Fibroblast of villous mesenchyme (primary cell): ENCODE measurements around the gene UBE2D4. TPM values are rescaled to one million over a fixed set of nuclear protein-coding genes. Genes with fewer than 3 reads are reported as not detected.
A peak's percentile ranks its signal among the peaks of the same experiment; 100 is the strongest.
"Not testable (repeated sequence)": the region's sequence is repeated elsewhere in the genome, so short reads cannot be mapped to it uniquely, and the experiment has no call there.

Source experiments
- DNase-seq: peaks from one replicate; pipeline ENCODE4 v3.0.0-alpha.2; 2010; ENCODE audit warnings: low read depth
- H3K4me3 ChIP-seq: 2 replicates; pipeline ENCODE4 v1.5.1; 2011; ENCODE audit warnings: low read depth, mild to moderate bottlenecking, low read length
- total RNA-seq: library from RNA; depleted of rRNA; stranded (reverse); fragments of >200 nt; gene quantifications from 2 replicates; pipeline ENCODE4 v1.2.3, GENCODE V29; 2012
- TF ChIP-seq, protein P1 (sequence below): IDR thresholded peaks from 2 replicates; pipeline ENCODE4 v1.5.1; 2012; ENCODE audit warnings: low read depth, mild to moderate bottlenecking, low read length; ENCODE audit not compliant: insufficient read depth

The UBE2D4 gene
- total RNA-seq, 1 donor: 11.7 TPM

- H3K4me3 ChIP-seq: no peak overlapping the region
- TF ChIP-seq, protein P1, sequence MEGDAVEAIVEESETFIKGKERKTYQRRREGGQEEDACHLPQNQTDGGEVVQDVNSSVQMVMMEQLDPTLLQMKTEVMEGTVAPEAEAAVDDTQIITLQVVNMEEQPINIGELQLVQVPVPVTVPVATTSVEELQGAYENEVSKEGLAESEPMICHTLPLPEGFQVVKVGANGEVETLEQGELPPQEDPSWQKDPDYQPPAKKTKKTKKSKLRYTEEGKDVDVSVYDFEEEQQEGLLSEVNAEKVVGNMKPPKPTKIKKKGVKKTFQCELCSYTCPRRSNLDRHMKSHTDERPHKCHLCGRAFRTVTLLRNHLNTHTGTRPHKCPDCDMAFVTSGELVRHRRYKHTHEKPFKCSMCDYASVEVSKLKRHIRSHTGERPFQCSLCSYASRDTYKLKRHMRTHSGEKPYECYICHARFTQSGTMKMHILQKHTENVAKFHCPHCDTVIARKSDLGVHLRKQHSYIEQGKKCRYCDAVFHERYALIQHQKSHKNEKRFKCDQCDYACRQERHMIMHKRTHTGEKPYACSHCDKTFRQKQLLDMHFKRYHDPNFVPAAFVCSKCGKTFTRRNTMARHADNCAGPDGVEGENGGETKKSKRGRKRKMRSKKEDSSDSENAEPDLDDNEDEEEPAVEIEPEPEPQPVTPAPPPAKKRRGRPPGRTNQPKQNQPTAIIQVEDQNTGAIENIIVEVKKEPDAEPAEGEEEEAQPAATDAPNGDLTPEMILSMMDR: no peak
- DNase-seq: no peak
Observed at GRCh38 chr7:43944286-43944685, 18.1 kb downstream of the UBE2D4 start.

- no peak for DNase-seq
- TF ChIP-seq, protein P1: no peak
- no peak overlapping the region for H3K4me3 ChIP-seq
Observed at GRCh38 chr7:43952028-43952427, 25.8 kb downstream of the UBE2D4 start.

DNA sequence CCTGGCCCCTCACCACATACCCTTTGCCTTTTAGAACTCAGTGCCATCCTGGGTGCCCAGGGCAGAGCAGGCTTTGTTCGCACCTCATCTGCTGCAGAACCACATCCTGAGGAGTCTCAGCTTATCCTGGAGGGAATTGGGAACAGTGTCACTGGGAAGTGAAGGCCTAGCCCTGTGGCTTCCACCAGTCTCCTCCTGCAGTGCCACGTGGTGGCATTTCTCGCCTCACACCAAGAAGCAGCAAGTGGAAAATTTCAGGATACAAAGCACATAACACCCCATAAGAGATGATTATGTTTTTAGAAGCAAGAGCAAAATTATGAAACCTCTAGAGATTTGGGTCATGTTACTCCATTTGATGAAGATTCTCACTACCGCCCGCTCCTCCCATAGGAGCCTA, 26.8 kb downstream of the UBE2D4 start:
- DNase-seq: no peak
- TF ChIP-seq, protein P1: no peak

GRCh38 chr7:43954524-43955228, 28.4 kb downstream of the UBE2D4 start:
- H3K4me3 ChIP-seq: no peak overlapping the region
- peak; percentile 63 for DNase-seq
- TF ChIP-seq, protein P1: peak; percentile 65

More for the DNA sequence above, 26.8 kb downstream of the UBE2D4 start:
- no peak overlapping the region for H3K4me3 ChIP-seq

DNA sequence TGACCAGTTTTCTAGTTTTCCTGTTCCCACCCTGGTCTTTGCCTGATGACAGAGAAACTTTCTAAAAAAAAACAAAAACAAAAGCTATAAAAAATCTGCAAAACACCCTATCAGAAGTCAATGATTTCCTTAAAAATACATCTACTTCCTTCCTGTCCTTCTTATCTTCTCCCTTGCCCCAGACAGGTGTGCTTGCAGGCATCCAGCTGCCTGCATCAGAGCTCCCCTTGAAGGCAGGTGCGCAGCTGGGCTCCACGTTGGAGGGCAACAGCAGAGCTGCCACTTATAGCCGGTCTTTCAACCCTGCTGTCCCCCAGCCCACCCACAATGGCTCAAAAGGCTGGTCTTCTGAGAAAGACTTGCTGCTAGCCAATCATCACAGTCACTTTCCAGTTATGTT, 29.8 kb downstream of the UBE2D4 start:
- no peak for DNase-seq
- no peak overlapping the region for H3K4me3 ChIP-seq
- TF ChIP-seq, protein P1: no peak

- TF ChIP-seq, protein P1: no peak
- DNase-seq: no peak
- H3K4me3 ChIP-seq: no peak overlapping the region
Observed at GRCh38 chr7:43960933-43961332, 34.7 kb downstream of the UBE2D4 start.

GRCh38 chr7:43966392-43966791, 40.2 kb downstream of the UBE2D4 start:
- DNase-seq, H3K4me3 ChIP-seq: not testable (repeated sequence)

DNA sequence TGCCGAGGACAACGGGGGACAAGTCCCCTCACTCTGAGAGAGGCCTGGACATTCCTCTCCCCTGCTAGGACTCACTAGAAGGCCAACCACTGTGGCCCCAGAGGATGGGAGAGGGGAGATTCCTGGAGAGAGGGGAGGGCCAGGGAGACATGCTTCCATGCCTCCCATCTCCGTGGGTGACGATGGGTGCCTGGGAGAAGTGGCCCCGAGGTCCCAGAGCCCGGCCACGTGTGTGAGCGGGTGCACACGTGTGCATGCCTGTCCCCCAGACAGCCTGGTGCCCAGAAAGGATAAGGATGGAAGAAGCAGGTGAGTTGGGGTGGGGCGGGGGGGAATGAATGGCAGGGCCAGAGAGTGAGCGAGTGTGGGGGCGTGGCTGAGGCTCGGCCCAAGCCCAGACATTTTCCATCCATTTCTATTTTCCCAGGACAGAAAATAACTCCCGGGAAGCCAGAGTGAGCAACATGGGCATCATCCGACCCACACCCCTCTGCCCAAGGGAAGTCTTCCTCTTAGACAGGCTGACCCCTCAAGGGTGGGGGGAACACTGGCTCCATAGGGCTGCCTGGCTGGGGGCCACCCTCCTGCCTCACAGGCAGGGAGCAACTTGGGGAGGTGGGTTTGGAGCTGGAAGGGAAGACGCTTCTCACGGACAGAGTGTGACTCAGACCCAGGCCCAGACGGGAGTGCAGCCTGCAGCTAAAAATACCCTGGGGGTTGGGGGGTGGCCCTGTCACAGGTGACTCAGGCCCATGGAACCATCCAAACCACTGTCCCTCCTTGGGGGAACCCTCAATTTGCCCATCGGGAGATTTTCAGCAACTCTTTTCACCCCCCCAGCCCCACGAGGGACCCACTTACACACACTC, 42.2 kb downstream of the UBE2D4 start:
- H3K4me3 ChIP-seq, DNase-seq: not testable (repeated sequence)

DNA sequence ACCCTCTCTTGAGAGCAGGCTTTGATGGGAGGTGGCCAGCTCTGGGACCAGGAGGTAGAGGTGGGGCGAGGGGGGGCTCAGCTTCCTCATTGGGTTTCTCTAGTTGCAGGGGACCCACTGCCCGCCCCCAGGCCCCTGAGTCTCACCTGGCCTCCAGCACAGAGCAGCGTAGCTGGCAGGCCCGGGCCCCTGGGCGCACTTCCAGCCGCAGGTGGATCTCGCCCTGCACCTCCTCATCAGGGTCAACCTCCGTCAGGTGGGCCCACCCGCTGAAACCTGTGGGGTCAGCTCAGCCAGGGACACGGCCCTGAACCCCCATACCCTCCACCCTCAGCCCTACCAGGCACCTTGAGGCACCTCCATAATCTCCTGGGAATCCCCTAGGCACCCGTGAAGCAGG, 43.4 kb downstream of the UBE2D4 start:
- DNase-seq, H3K4me3 ChIP-seq: not testable (repeated sequence)

- H3K4me3 ChIP-seq, DNase-seq: not testable (repeated sequence)
Observed at GRCh38 chr7:43970698-43971097, 44.5 kb downstream of the UBE2D4 start.

DNA sequence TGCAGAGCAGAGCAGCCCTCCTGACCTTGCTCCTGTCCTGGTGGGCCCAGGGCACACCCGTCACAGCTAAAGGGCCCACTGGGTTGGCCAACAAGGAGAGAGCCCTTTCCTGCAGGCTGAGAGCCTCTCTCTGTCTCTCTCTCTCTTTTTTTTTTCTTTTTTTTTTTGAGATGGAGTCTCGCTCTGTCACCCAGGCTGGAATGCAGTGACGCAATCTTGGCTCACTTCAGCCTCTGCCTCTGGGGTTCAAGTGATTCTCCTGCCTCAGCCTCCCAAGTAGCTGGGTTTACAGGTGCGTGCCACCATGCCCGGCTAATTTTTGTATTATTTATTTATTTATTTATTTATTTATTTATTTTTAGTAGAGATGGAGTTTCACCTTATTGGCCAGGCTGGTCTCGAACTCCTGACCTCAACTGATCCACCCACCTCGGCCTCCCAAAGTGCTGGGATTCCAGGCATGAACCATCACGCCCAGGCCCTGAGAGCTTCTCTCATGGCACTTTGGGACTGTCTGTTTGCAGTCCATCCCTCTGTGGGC, 47.9 kb downstream of the UBE2D4 start:
- not testable (repeated sequence) for H3K4me3 ChIP-seq, DNase-seq
